Lower leg skin (tissue), 3 donors: ENCODE measurements around the gene GLB1L2.

ENCODE experiments used
- CTCF ChIP-seq, 3 donors: fragments of 450-650 bp; IDR thresholded peaks; one replicate each; pipeline ENCODE4 v1.5.1; 2016; ENCODE audit warnings: antibody characterized with exemption in 3 of 3, mild to moderate bottlenecking in 3 of 3, moderate library complexity in 2 of 3
- POLR2A ChIP-seq, 2 donors: fragments of 450-650 bp; IDR thresholded peaks; one replicate each; pipeline ENCODE4 v1.6.1; 2016 to 2017; ENCODE audit warnings: antibody characterized with exemption in 2 of 2, mild to moderate bottlenecking in 1 of 2, moderate library complexity in 1 of 2

GRCh38 chr11:134372961-134373360 lies 41.2 kb downstream of the GLB1L2 start:
- TF ChIP-seq CTCF (IDR thresholded peaks at IDR 0.05) (no peak), POLR2A (IDR thresholded peaks at IDR 0.05) (no peak)
